Brain pericyte (primary cell): ENCODE measurements around the gene PCDHA3.
"Not testable (repeated sequence)": the region's sequence is repeated elsewhere in the genome, so short reads cannot be mapped to it uniquely, and the experiment has no call there.

Experiments used
- DNase-seq: peaks from one replicate; pipeline ENCODE4 v3.0.0-alpha.2; 2012; ENCODE audit warnings: low read depth, low spot score

The PCDHA3 gene

GRCh38 chr5:140800816-140801493 is at the start of gene PCDHA3:
Gene PCDHA3, plus strand, starts transcription at chr5:140801057.
- no peak for DNase-seq

DNA sequence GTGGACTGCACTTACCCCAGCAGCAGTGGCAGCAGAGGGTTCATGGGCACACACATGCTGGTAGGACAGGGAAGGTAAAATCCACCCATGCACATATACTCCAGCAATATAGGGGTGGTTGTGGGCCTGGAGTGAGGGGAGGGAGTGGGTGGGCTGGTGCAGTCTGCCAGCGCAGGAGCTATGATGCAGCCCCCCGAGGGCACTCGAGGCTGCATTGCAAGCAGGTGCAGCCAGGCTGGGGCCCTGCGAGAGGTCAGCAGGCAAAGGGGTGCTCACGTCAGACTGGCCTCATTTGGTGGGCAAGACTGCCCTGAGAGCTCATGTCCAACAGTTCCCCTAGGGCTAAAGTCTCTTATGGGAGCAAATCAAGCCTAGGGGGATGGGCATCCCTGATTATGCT is 47.3 kb upstream of the PCDHA3 start:
- DNase-seq, result no peak

DNA sequence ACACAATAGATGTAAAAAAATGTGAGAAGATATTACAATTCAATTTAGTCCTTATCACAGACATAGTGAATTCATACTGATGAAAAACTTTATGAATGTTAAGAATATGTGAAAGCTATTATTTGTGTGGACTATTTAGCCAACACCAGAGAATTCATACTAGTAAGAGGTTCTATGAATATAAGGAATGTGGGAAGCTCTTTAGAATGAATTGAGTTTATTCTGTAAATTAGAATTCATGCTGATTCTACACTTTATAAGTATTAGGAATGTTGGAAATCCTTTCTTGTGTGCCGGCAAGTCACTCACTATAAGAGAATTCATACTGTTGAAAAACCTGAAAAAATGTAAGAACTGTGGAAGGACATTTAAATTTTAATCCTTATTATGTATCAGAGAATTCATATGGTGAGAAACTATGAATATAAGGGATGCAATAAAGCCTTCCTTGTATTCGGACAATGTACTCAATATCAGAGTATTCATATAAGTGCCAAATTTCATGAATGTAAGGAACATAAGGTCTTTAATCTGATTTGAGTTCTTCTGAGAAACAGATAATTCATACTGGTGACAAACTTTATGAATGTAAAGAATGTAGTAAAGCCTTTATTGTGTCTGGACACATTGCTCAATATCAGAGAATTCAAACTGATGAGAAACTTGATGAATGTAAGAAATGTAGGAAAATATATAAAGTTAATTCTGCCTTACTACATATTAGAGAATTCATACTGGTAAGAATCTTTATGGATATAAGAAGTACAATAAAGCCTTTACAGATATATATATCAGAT is 36.5 kb upstream of the PCDHA3 start:
- no peak for DNase-seq

- DNase-seq, result no peak
These were observed 33.4 kb upstream of the PCDHA3 start for GRCh38 chr5:140767444-140767843.

GRCh38 chr5:140780512-140780911 is 20.3 kb upstream of the PCDHA3 start:
- no peak for DNase-seq

- DNase-seq, result no peak
These were observed 14.8 kb upstream of the PCDHA3 start, which contains the start of gene PCDHA1 for GRCh38 chr5:140785905-140786686. Gene PCDHA1, plus strand, starts transcription at chr5:140786140.

DNA sequence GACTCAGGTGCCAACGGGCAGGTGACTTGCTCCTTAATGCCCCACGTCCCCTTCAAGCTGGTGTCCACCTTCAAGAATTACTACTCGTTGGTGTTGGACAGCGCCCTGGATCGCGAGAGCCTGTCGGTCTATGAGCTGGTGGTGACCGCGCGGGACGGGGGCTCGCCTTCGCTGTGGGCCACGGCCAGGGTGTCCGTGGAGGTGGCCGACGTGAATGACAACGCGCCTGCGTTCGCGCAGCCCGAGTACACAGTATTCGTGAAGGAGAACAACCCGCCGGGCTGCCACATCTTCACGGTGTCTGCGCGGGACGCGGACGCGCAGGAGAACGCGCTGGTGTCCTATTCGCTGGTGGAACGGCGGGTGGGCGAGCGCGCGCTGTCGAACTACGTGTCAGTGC is 13.4 kb upstream of the PCDHA3 start:
- not testable (repeated sequence) for DNase-seq

DNA sequence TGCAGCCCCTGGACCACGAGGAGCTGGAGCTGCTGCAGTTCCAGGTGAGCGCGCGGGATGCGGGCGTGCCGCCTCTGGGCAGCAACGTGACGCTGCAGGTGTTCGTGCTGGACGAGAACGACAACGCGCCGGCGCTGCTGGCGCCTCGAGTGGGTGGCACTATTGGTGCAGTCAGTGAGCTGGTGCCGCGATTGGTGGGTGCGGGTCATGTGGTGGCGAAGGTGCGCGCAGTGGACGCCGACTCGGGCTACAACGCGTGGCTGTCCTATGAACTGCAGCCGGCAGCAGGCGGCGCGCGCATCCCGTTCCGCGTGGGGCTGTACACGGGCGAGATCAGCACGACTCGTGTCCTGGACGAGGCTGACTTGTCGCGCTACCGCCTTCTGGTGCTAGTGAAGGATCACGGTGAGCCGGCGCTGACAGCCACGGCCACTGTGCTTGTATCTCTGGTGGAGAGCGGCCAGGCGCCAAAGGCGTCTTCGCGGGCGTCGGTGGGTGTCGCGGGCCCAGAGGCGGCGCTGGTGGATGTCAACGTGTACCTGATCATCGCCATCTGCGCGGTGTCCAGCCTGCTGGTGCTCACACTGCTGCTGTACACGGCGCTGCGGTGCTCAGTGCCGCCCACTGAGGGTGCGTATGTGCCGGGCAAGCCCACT is 12.9 kb upstream of the PCDHA3 start:
- not testable (repeated sequence) for DNase-seq

GRCh38 chr5:140791089-140791488 is 9.8 kb upstream of the PCDHA3 start:
- DNase-seq, result no peak

- no peak for DNase-seq
These were observed 6.1 kb upstream of the PCDHA3 start, which contains the start of gene PCDHA2 for GRCh38 chr5:140794595-140795258. Gene PCDHA2, plus strand, starts transcription at chr5:140794852.

GRCh38 chr5:140795259-140795641 is 5.6 kb upstream of the PCDHA3 start:
- no peak for DNase-seq

DNA sequence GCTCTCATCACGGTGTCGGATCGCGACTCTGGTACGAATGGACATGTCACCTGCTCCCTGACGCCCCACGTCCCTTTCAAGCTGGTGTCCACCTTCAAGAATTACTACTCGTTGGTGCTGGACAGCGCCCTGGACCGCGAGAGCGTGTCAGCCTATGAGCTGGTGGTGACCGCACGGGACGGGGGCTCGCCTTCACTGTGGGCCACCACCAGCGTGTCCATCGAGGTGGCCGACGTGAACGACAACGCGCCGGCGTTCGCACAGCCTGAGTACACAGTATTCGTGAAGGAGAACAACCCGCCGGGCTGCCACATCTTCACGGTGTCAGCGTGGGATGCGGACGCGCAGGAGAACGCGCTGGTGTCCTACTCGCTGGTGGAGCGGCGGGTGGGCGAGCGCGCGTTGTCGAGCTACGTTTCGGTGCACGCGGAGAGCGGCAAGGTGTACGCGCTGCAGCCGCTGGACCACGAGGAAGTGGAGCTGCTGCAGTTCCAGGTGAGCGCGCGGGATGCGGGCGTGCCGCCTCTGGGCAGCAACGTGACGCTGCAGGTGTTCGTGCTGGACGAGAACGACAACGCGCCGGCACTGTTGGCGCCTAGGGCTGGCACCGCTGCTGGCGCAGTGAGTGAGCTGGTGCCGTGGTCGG is 4.7 kb upstream of the PCDHA3 start:
- DNase-seq, result not testable (repeated sequence)

DNA sequence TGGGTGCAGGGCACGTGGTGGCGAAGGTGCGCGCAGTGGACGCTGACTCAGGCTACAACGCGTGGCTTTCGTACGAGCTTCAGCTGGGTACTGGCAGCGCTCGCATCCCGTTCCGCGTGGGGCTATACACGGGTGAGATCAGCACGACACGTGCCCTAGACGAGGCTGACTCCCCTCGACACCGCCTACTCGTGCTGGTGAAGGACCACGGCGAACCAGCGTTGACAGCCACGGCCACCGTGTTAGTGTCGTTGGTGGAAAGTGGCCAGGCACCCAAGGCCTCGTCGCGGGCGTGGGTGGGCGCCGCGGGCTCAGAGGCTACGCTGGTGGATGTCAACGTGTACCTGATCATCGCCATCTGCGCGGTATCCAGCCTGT is 4.2 kb upstream of the PCDHA3 start:
- no peak for DNase-seq

GRCh38 chr5:140801494-140801841 is 611 bp downstream of the PCDHA3 start:
- DNase-seq, result no peak

- DNase-seq, result not testable (repeated sequence)
These were observed 1.5 kb downstream of the PCDHA3 start for GRCh38 chr5:140802381-140802780.

DNA sequence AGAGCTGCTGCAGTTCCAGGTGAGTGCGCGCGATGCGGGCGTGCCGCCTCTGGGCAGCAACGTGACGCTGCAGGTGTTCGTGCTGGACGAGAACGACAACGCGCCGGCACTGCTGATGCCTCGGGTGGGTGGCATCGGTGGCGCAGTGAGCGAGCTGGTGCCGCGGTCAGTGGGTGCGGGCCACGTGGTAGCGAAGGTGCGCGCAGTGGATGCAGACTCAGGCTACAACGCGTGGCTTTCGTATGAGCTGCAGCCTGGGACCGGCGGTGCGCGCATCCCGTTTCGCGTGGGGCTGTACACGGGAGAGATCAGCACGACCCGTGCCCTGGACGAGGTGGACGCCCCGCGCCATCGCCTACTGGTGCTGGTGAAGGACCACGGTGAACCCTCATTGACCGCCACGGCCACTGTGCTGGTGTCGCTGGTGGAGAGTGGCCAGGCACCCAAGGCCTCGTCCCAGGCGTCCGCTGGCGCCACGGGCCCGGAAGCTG is 2.0 kb downstream of the PCDHA3 start:
- DNase-seq, result no peak

GRCh38 chr5:140806834-140807775 is 6.2 kb downstream of the PCDHA3 start, which contains the start of gene PCDHA4:
Gene PCDHA4, plus strand, starts transcription at chr5:140807068.
- DNase-seq, result no peak

- not testable (repeated sequence) for DNase-seq
These were observed 7.5 kb downstream of the PCDHA3 start for GRCh38 chr5:140808241-140808888.

DNA sequence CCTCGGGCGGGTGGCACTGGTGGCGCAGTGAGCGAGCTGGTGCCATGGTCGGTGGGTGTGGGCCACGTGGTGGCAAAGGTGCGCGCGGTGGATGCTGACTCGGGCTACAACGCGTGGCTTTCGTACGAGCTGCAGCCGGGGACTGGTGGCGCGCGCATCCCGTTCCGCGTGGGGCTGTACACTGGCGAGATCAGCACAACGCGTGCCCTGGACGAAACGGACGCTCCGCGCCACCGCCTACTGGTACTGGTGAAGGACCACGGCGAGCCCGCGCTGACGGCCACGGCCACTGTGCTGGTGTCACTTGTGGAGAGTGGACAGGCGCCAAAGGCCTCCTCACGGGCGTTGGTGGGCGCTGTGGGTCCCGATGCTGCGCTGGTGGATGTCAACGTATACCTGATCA is 8.0 kb downstream of the PCDHA3 start:
- no peak for DNase-seq
